Left colon (tissue), 2 donors: ENCODE results near the gene CBARP. TPM values are rescaled to one million over a fixed set of nuclear protein-coding genes. Genes with fewer than 3 reads are reported as not detected.
A peak's percentile ranks its signal among the peaks of the same experiment; 100 is the strongest.

Experiments used
- ATAC-seq: fragments of 200-7000 bp; cut with Tn5 transposase; one replicate; pipeline ENCODE4 v1.9.1; 2020; ENCODE audit warnings: mild to moderate bottlenecking, moderate library complexity
- DNase-seq, 2 donors: peaks; one replicate each; pipeline ENCODE4 v3.0.0-alpha.2; 2020
- intact Hi-C, 2 donors: fragments of 100-400 bp; cut with DNase I in 1 of 2; cut with micrococcal nuclease in 1 of 2; formaldehyde crosslinking; loops; one replicate each; pipeline versions ENCODE4 v1.11.2 to v1.14.0; 2022; cut with DNase I, micrococcal nuclease
- total RNA-seq, 2 donors: library from RNA; stranded (reverse); fragmentation: NEBNext Ultra II Directional; extraction: Animal tissue kit (Norgen Biotek cat#: 25700); gene quantifications; one replicate each; pipeline ENCODE4 v1.2.1, GENCODE V29; 2021
- donor health status: DM: no; HTN: no; CAD: no.
- donor health status: DM: yes; HTN: yes; CAD: no.

Gene CBARP
- total RNA-seq, 2 donors from 2014 or later: 0.21 to 0.50 TPM

GRCh38 chr19:1256646-1257474, 19.1 kb upstream of the CBARP start:
- ATAC-seq (no peak), DNase-seq (peak in 1 of 2 donors; percentile 23)
- intact Hi-C loops: no loop called here

GRCh38 chr19:1255186-1256161, 17.7 kb upstream of the CBARP start:
- no peak for ATAC-seq
- intact Hi-C loops: no loop called here
- DNase-seq: peak in 1 of 2 donors; percentile 28

- ATAC-seq (no peak), DNase-seq (no peak)
Measured at GRCh38 chr19:1254530-1255185, 16.9 kb upstream of the CBARP start.

GRCh38 chr19:1254081-1254527, 16.3 kb upstream of the CBARP start:
- intact Hi-C loops: no loop called here
- peak; percentile 40 to 63 for DNase-seq
- no peak for ATAC-seq

More at GRCh38 chr19:1254530-1255185, 16.9 kb upstream of the CBARP start:
- intact Hi-C loops: no loop called here

GRCh38 chr19:1253514-1254080, 15.8 kb upstream of the CBARP start:
- intact Hi-C loops: no loop called here
- ATAC-seq: peak; percentile 3
- peak in 1 of 2 donors; percentile 75 for DNase-seq

GRCh38 chr19:1252821-1253513, 15.2 kb upstream of the CBARP start:
- intact Hi-C loops: no loop called here
- DNase-seq (peak; percentile 88 to 93), ATAC-seq (peak; percentile 36)

- ATAC-seq (peak; percentile 14), DNase-seq (peak; percentile 82 to 87)
- intact Hi-C loops: no loop called here
Measured at GRCh38 chr19:1252221-1252820, 14.5 kb upstream of the CBARP start.

GRCh38 chr19:1251330-1252220, 13.8 kb upstream of the CBARP start:
- intact Hi-C loops: no loop called here
- peak; percentile 14 for ATAC-seq
- DNase-seq: peak; percentile 86

- ATAC-seq: no peak
- intact Hi-C loops: no loop called here
- DNase-seq: peak; percentile 78 to 84
Measured at GRCh38 chr19:1250437-1251260, 12.8 kb upstream of the CBARP start.

- intact Hi-C loops: no loop called here
Measured at GRCh38 chr19:1249990-1250436, 12.2 kb upstream of the CBARP start.

GRCh38 chr19:1249298-1249989, 11.6 kb upstream of the CBARP start:
- ATAC-seq (peak; percentile 33), DNase-seq (peak; percentile 92 to 94)
- intact Hi-C loops: no loop called here

More at GRCh38 chr19:1249990-1250436, 12.2 kb upstream of the CBARP start:
- ATAC-seq (no peak), DNase-seq (no peak)

GRCh38 chr19:1248786-1249297, 11.0 kb upstream of the CBARP start:
- intact Hi-C loops: no loop called here
- ATAC-seq (peak; percentile 16), DNase-seq (peak; percentile 85 to 88)

- peak; percentile 31 for ATAC-seq
- intact Hi-C loops: no loop called here
- DNase-seq: peak; percentile 82 to 84
Measured at GRCh38 chr19:1248139-1248785, 10.5 kb upstream of the CBARP start, which contains the start of gene MIDN. Gene MIDN, plus strand, starts transcription at chr19:1248583. Its CDS starts 1,714 bp downstream, at chr19:1250297.

GRCh38 chr19:1247748-1248138, 9.9 kb upstream of the CBARP start:
- intact Hi-C loops: no loop called here
- DNase-seq (no peak), ATAC-seq (no peak)
